NT2/D1 (cell line): ENCODE results near the gene RPS8.
"Not testable (repeated sequence)": the region's sequence is repeated elsewhere in the genome, so short reads cannot be mapped to it uniquely, and the experiment has no call there.

Experiments
- DNase-seq: peaks from one replicate; pipeline ENCODE4 v3.0.0-alpha.2; 2011; ENCODE audit warnings: low read depth, low spot score
- H3K27me3 ChIP-seq: 2 replicates; pipeline ENCODE4 v1.6.0; 2011; ENCODE audit warnings: mild to moderate bottlenecking; ENCODE audit not compliant: insufficient read length, insufficient read depth
- H3K36me3 ChIP-seq: 2 replicates; pipeline ENCODE4 v1.6.1; 2011; ENCODE audit warnings: mild to moderate bottlenecking, low read length, mixed read lengths; ENCODE audit not compliant: insufficient read depth, insufficient read length
- H3K4me1 ChIP-seq: 2 replicates; pipeline ENCODE4 v1.5.1; 2011; ENCODE audit not compliant: insufficient read depth, insufficient read length
- H3K4me3 ChIP-seq: 2 replicates; pipeline ENCODE4 v1.5.1; 2011; ENCODE audit warnings: low read depth; ENCODE audit not compliant: insufficient read length
- H3K9ac ChIP-seq: 2 replicates; pipeline ENCODE4 v1.6.0; 2011; ENCODE audit warnings: low read depth; ENCODE audit not compliant: insufficient read length
- H3K9me3 ChIP-seq: 2 replicates; pipeline ENCODE4 v1.5.1; 2011; ENCODE audit warnings: mild to moderate bottlenecking, low read length; ENCODE audit not compliant: insufficient read depth
- SUZ12 ChIP-seq: IDR thresholded peaks from 2 replicates; pipeline ENCODE4 v1.6.1; 2011; ENCODE audit not compliant: insufficient read length, insufficient read depth; ENCODE audit errors: extremely low read depth
- YY1 ChIP-seq: IDR thresholded peaks from 2 replicates; pipeline ENCODE4 v1.6.1; 2011; ENCODE audit not compliant: insufficient read length, insufficient read depth
- ZNF274 ChIP-seq: IDR thresholded peaks from 2 replicates; pipeline ENCODE4 v1.6.1; 2011; ENCODE audit warnings: mild to moderate bottlenecking, low read depth, low read length

RPS8 gene

DNA sequence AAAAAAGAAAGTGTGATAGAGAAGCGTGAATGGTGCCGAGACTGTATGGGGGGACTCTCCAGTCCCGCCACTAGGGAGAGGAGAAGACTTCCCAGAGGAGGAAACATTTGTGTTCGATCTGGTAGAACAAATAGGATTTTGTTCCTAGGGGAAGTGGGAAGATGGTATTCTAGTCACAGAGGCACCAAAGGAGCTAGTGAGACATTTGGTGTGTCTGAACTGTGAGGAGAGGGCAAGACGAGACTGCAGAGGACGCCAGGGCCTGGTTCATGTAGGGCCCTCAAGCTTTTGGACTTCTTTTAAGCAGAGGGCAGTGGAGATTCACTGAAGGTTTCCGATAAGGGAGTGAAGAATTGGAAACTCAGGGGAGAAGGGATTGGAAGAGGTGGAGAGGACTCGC, 35.9 kb downstream of the RPS8 start:
- H3K4me1 ChIP-seq, result peaks cover 41% of the 10 kb centered on the region
- no peak for DNase-seq
- H3K36me3 ChIP-seq, result peaks cover 42% of the 10 kb centered on the region
- TF ChIP-seq ZNF274 (no peak), YY1 (no peak), SUZ12 (no peak)
- H3K27me3 ChIP-seq, result no peaks in the 10 kb centered on the region
- no peak overlapping the region for H3K4me3 ChIP-seq
- H3K9me3 ChIP-seq, result no peaks in the 10 kb centered on the region
- peak overlapping the region; percentile 5 for H3K9ac ChIP-seq

DNA sequence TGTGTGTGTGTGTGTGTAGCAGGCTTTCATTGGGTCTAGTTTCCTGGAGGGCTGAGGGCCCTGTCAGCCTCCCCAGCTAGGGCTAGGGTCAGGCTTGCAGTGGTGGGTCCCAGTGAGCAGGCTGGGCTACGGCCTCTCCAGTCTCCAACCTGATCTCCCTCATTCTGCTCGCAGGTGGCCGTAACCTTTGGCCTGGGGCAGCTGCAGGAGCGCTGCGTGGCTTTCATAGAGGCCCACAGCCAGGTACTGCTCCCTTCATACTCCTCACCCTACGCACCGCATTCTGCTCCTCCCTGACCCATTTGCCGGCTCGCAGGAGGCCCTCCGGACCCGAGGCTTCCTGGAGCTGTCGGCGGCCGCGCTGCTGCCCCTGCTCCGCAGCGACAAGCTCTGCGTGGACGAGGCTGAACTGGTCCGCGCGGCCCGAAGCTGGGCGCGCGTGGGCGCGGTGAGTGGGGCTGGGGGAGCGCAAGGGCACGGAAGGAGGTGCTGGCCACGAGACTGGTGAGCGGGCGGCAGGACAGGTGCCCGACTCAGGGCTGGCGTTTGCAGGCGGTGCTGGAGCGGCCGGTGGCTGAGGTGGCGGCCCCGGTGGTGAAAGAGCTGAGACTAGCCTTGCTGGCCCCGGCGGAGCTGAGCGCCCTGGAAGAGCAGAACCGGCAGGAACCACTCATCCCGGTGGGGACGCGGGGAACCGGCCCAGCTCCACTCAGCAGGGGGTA, 37.6 kb downstream of the RPS8 start:
- H3K36me3 ChIP-seq, result peaks cover 35% of the 10 kb centered on the region
- peak overlapping the region; percentile 39 for H3K9ac ChIP-seq
- peaks cover 27% of the 10 kb centered on the region for H3K4me1 ChIP-seq
- no peak overlapping the region for H3K4me3 ChIP-seq
- TF ChIP-seq YY1 (no peak), ZNF274 (no peak), SUZ12 (no peak)
- H3K9me3 ChIP-seq, result no peaks in the 10 kb centered on the region
- DNase-seq, result no peak
- H3K27me3 ChIP-seq, result no peaks in the 10 kb centered on the region

DNA sequence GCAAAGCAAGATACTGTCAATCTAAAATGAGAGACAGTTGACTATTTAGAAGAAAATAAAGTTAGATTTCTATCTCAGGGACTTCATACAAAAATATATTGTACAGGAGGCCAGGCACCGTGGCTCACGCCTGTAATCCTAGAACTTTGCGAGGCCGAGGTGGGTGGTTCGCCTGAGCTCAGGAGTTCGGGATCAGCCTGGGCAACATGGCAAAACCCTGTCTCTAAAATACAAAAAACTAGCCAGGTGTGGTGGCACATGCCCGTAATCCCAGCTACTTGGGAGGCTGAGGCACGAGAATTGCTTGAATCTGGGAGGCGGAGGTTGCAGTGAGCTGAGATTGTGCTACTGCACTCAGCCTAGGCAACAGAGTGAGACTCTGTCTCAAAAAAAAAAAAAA, 40.6 kb downstream of the RPS8 start:
- H3K4me3 ChIP-seq, DNase-seq, H3K9me3 ChIP-seq, H3K9ac ChIP-seq, H3K27me3 ChIP-seq: not testable (repeated sequence)
- Histone ChIP-seq H3K36me3 (peaks cover 29% of the 10 kb centered on the region), H3K4me1 (peaks cover 14% of the 10 kb centered on the region)

DNA sequence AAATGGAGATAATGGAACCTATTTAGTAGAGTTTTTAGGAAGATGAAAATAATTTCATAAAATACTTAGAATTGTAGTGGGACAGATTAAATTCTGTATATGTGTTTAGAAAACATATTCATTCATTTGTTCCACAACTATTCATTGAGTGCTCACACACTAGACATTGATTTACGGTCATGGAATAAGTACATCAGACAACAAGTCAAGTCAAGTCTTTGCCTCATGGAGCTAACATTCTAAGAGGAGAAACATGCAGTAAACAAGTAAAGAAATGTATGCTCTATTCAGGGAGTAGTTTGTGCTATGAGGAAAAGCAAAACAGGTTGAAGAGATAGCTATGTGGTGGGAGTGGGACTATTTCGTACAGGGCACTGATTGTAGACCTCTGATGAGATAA, 42.0 kb downstream of the RPS8 start:
- no peak for DNase-seq
- Histone ChIP-seq H3K27me3 (no peaks in the 10 kb centered on the region), H3K4me1 (peaks cover 9% of the 10 kb centered on the region), H3K4me3 (no peak overlapping the region), H3K36me3 (peaks cover 29% of the 10 kb centered on the region), H3K9ac (no peak overlapping the region), H3K9me3 (no peaks in the 10 kb centered on the region)
- TF ChIP-seq YY1 (no peak), ZNF274 (no peak), SUZ12 (no peak)

DNA sequence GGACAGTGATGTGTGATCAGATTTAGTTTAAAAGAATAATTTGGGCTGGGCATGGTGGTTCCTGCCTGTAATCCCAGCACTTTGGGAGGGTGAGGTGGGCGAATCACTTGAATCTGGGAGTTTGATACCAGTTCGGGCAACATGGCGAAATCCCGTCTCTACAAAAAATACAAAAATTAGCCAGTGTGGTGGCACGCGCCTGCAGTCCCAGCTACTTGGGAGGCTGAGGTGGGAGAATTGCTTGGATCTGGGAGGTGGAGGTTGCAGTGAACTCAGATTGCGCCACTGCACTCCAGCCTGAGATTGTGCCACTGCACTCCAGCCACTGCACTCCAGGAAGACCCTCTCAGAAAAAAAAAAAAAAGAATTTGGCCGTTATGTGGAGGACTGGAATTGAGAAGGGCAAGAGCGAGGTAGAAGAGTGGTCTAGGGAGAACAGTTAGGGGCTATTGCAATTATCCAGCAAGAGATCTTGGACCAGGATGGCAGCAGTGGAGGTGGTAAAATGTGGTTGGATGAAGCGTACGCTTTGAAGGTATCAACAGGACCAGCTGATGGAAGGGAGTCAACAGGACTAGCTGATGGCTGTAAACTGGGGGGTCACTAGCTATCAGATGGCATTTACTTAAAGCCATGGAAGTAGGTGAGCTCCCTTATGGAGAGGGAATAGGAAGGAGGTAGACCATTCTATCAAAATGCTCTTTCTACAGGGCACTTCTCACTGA, 42.6 kb downstream of the RPS8 start:
- Histone ChIP-seq H3K9me3 (no peaks in the 10 kb centered on the region), H3K4me3 (no peak overlapping the region), H3K4me1 (peaks cover 4% of the 10 kb centered on the region), H3K27me3 (no peaks in the 10 kb centered on the region), H3K36me3 (peaks cover 25% of the 10 kb centered on the region), H3K9ac (no peak overlapping the region)
- DNase-seq, result no peak
- no peak for TF ChIP-seq SUZ12
- TF ChIP-seq YY1, result no peak
- TF ChIP-seq ZNF274, result no peak

DNA sequence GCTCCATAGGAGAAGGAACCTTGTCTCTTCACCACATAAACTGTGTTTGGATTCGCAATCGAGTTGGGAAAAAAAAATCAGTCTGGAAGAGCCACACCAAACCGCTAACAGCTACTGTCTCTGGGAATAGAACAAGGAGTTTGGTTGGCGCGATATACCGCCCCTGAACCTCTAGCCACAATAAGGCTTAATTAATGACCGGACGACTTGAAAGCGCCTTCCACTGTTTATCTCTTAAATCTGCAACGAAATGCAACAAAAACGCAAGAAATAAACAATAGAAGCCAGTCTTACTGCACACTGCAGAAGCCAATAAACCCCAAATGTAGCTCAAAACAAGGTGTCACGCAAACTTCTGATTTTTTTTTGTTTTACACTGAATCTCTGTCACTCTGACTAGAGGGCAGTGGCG, 43.9 kb downstream of the RPS8 start:
- peak overlapping the region; percentile 26 for H3K4me3 ChIP-seq
- no peak for DNase-seq
- peaks cover 4% of the 10 kb centered on the region for H3K4me1 ChIP-seq
- H3K9ac ChIP-seq, result peak overlapping the region; percentile 79
- no peaks in the 10 kb centered on the region for H3K9me3 ChIP-seq
- H3K36me3 ChIP-seq, result peaks cover 15% of the 10 kb centered on the region
- TF ChIP-seq ZNF274 (no peak), SUZ12 (no peak), YY1 (no peak)
- no peaks in the 10 kb centered on the region for H3K27me3 ChIP-seq

DNA sequence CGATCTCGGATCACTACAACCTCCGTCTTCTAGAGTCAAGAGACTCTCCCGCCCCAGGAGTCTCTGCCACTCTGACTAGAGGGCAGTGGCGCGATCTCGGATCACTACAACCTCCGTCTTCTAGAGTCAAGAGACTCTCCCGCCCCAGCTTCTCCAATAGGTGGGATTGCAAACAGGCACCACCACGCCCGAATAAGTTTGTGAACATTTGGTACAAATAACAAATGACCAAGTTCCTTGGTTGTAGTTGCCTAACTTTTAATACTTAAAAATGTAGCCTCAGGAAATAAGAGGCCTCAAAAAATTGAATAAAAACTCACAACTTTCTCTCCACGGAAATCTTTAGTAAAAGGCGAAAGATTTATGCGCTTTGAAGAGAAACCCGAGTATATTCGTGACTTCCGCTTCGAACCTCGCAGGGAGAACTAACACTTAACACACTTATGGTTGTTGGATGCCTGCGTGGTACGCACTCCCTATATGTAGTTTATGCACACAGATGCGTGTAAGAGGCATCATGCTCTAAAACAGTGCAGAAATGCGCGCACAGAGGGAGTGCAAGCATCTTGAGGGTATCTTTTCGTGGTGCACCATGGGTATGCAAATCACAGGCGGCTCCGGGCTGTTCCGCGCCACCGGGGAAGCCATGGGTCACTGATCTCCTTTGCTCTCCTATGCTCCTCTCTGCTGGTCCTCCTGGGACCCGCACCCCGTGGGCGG, 44.4 kb downstream of the RPS8 start:
- H3K9me3 ChIP-seq, result no peaks in the 10 kb centered on the region
- H3K36me3 ChIP-seq, result peaks cover 13% of the 10 kb centered on the region
- H3K9ac ChIP-seq, result peak overlapping the region; percentile 91
- TF ChIP-seq YY1, result no peak
- TF ChIP-seq SUZ12, result no peak
- TF ChIP-seq ZNF274, result no peak
- peak overlapping the region; percentile 46 for H3K4me3 ChIP-seq
- no peaks in the 10 kb centered on the region for H3K27me3 ChIP-seq
- peak; percentile 93 for DNase-seq
- H3K4me1 ChIP-seq, result peaks cover 4% of the 10 kb centered on the region
